Measurements from ENCODE around the gene CTSG.
"Not testable (repeated sequence)": the region's sequence is repeated elsewhere in the genome, so short reads cannot be mapped to it uniquely, and the experiment has no call there.

Gene CTSG

DNA sequence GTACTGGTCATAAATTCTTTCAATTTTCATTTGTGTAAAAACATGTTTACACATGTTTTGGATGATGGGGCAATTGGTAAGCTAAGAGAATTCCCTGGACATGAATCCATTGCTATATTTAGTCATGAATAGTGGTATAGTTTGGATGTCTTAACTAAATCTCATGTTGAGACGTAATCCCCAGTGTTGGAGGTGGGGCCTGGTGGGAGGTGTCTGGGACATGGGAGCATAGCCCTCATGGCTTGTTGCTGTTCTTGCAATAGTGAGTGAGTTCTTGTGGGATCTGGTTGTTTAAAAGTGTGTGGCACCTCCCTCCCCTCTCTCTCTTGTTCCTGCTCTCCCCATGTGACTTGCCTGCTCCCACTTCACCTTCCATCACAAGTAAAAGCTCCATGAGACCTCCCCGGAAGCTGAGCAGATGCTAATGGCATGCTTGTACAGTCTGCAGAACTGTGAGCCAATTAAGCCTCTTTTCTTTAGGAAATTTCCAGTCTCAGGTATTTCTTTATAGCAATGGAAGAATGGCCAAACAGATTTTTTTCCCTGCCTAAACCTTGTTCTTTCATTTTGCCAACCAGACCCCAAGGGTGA lies 33.6 kb downstream of the CTSG start:
- no peak for DNase-seq (ENCODE audit: low spot score)

DNA sequence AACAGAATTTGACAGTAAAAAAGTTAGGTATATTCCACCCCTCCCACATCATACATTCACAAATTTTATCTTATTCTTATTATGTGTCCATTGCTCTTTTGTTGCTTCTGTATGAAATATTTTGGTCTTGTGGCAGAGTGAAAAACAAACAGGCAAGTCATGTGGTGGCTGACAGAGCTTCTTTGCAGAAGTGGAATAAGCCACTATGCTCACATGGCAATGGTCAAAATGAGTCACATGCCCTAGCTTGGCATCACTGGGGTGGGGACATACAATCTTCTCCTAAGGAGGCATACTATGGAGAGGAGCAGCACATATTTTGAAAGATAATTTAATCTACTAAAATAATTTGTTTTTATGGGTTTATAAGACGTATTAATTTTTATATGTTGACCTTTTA lies 40.3 kb downstream of the CTSG start:
- no peak for DNase-seq (ENCODE audit: low spot score)

DNA sequence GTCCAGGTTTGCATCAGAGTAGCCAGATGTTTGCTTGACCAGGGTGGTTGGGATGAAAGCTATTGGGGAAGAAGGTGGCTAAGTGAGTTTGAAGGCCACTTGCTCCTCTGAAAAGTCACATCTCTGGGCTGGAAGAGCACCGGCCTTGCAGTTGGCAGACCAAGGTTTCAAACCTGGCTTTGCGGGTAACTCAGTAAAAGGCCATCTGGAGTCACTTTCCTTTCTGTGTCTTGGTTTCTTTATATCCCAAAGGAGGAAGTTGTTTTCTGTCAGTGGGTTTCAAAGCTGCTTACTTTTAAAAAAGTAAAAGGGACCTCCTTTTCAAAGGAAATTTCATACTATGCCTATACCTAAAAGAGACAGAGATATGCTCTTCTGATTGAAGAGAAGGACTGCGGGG lies 41.8 kb downstream of the CTSG start:
- DNase-seq (ENCODE audit: low spot score): no peak

DNA sequence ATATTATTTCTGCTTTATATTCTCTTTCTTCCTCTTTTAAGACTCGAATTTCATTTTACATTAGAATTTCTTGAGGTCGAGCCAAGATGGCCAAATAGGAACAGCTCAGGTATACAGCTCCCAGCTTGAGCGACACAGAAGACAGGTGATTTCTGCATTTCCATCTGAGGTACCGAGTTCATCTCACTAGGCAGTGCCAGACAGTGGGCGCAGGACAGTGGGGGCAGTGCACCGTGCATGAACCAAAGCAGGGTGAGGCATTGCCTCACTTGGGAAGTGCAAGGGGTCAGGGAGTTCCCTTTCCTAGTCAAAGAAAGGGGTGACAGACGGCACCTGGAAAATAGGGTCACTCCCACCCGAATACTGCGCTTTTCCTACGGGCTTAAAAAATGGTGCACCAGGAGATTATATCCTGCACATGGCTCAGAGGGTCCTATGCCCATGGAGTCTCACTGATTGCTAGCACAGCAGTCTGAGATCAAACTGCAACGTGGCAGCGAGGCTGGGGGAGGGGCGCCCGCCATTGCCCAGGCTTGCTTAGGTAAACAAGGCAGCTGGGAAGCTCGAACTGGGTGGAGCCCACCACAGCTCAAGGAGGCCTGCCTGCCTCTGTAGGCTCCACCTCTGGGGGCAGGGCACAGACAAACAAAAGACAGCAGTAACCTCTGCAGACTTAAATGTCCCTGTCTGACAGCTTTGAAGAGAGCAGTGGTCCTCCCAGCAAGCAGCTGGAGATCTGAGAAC lies 50.0 kb downstream of the CTSG start:
- DNase-seq (ENCODE audit: low spot score): not testable (repeated sequence)

Data from left forelimb (tissue), 1 donor.